ENCODE results near the gene BRINP1. TPM values are rescaled to one million over a fixed set of nuclear protein-coding genes. Genes with fewer than 3 reads are reported as not detected.

The BRINP1 gene
- total RNA-seq, 1 experiment from 2014 or later: not detected

DNA sequence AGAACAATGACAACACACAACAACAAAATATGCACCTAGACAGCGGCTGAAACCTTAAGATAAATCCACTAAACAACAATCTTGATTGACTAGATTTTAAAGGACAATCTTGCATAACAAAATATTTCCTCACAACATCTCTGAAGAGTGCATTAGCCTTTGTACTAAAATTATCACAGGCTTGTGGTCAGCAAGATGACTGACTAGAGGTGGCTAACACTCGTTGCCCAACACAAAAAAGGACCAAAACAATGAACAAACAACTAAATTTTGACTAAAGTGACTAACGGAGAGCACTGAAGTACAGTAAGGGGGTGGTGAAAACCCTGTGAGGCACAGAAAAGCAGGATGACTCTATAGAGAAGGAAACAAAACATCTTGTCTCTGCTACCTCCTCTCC is 183.9 kb downstream of the BRINP1 start:
- TF ChIP-seq POLR2AphosphoS5 (IDR thresholded peaks at IDR 0.05; ENCODE audit: low read depth, low read length) (no peak), SIN3A (IDR thresholded peaks at IDR 0.05; ENCODE audit: borderline replicate concordance, insufficient read depth, low read depth, low read length) (no peak), TCF7L2 (IDR thresholded peaks at IDR 0.05; ENCODE audit: low read depth, low read length) (no peak)
- TF ChIP-seq, protein P1, sequence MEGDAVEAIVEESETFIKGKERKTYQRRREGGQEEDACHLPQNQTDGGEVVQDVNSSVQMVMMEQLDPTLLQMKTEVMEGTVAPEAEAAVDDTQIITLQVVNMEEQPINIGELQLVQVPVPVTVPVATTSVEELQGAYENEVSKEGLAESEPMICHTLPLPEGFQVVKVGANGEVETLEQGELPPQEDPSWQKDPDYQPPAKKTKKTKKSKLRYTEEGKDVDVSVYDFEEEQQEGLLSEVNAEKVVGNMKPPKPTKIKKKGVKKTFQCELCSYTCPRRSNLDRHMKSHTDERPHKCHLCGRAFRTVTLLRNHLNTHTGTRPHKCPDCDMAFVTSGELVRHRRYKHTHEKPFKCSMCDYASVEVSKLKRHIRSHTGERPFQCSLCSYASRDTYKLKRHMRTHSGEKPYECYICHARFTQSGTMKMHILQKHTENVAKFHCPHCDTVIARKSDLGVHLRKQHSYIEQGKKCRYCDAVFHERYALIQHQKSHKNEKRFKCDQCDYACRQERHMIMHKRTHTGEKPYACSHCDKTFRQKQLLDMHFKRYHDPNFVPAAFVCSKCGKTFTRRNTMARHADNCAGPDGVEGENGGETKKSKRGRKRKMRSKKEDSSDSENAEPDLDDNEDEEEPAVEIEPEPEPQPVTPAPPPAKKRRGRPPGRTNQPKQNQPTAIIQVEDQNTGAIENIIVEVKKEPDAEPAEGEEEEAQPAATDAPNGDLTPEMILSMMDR (IDR thresholded peaks at IDR 0.05): no peak
- TF ChIP-seq, protein P2, sequence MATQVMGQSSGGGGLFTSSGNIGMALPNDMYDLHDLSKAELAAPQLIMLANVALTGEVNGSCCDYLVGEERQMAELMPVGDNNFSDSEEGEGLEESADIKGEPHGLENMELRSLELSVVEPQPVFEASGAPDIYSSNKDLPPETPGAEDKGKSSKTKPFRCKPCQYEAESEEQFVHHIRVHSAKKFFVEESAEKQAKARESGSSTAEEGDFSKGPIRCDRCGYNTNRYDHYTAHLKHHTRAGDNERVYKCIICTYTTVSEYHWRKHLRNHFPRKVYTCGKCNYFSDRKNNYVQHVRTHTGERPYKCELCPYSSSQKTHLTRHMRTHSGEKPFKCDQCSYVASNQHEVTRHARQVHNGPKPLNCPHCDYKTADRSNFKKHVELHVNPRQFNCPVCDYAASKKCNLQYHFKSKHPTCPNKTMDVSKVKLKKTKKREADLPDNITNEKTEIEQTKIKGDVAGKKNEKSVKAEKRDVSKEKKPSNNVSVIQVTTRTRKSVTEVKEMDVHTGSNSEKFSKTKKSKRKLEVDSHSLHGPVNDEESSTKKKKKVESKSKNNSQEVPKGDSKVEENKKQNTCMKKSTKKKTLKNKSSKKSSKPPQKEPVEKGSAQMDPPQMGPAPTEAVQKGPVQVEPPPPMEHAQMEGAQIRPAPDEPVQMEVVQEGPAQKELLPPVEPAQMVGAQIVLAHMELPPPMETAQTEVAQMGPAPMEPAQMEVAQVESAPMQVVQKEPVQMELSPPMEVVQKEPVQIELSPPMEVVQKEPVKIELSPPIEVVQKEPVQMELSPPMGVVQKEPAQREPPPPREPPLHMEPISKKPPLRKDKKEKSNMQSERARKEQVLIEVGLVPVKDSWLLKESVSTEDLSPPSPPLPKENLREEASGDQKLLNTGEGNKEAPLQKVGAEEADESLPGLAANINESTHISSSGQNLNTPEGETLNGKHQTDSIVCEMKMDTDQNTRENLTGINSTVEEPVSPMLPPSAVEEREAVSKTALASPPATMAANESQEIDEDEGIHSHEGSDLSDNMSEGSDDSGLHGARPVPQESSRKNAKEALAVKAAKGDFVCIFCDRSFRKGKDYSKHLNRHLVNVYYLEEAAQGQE (IDR thresholded peaks at IDR 0.05; ENCODE audit: insufficient read depth in 1 of 2, low read depth in 2 of 2, low read length in 1 of 2): no peak
- H3K27me3 ChIP-seq (ENCODE audit: control insufficient read depth, insufficient read depth, low read length): no peaks in the 10 kb centered on the region
- intact Hi-C loops (cut with micrococcal nuclease; ENCODE audit: unreplicated experiment): no loop called here
- H3K36me3 ChIP-seq (ENCODE audit: control insufficient read depth, insufficient read depth, low read length): no peaks in the 10 kb centered on the region
- ATAC-seq: no peak
- BruUV-seq (replicated peaks): no TSS peak
- H3K4me1 ChIP-seq (ENCODE audit: control insufficient read depth, insufficient read depth, low read length): no peaks in the 10 kb centered on the region
- no peak overlapping the region for H3K4me3 ChIP-seq (ENCODE audit: low read depth in 2 of 2, low read length in 2 of 2)
- H3K9me3 ChIP-seq (ENCODE audit: control insufficient read depth, insufficient read depth, low read depth, low read length): no peaks in the 10 kb centered on the region
- ChIA-PET POLR2A (no interaction called here), CTCF (no interaction called here)
- no peak overlapping the region for H3K27ac ChIP-seq (ENCODE audit: low read length)
- in situ Hi-C loops (cut with HindIII; ENCODE audit: low pct_unique_long_range_greater_than_20kb, low sequenced_read_pairs): no loop called here
- DNase-seq (ENCODE audit: low read depth, low spot score): no peak

DNA sequence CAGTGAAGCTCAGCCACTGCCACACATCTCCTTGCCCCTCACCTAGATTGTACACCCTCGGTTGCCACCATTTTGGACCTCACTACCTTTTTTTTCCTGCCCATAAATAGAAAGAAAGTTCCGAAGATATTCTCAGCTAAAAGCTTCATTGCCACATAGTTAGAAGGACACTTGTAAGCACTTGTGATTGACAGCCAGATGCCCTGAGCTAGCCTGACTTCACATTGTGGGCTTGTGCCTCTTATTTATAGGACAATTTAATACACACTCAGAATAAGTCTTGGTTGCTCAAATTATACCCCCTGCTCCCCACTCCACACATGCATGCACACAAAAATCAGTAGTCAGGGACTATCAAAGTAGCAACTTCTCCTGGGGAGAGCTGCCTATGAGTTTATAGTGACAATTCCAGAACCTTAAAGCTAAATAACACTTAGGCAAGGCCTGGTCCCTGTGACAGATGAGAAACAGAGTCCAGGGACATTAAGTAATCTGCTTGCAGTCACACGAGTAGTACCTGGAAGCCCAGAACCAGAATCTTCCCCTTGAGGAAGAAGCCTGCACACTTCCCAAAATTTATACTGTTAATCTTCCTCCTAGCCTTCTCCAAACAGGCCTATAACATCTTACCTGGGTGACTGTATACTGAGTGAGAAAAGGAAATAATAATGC is 184.8 kb downstream of the BRINP1 start:
- Histone ChIP-seq H3K27ac (ENCODE audit: low read length) (no peak overlapping the region), H3K36me3 (ENCODE audit: control insufficient read depth, insufficient read depth, low read length) (no peaks in the 10 kb centered on the region), H3K27me3 (ENCODE audit: control insufficient read depth, insufficient read depth, low read length) (no peaks in the 10 kb centered on the region), H3K4me3 (ENCODE audit: low read depth in 2 of 2, low read length in 2 of 2) (no peak overlapping the region), H3K4me1 (ENCODE audit: control insufficient read depth, insufficient read depth, low read length) (no peaks in the 10 kb centered on the region), H3K9me3 (ENCODE audit: control insufficient read depth, insufficient read depth, low read depth, low read length) (no peaks in the 10 kb centered on the region)
- no peak for TF ChIP-seq POLR2AphosphoS5 (IDR thresholded peaks at IDR 0.05; ENCODE audit: low read depth, low read length)
- TF ChIP-seq, protein P2 (IDR thresholded peaks at IDR 0.05; ENCODE audit: insufficient read depth in 1 of 2, low read depth in 2 of 2, low read length in 1 of 2): no peak
- TF ChIP-seq, protein P1 (IDR thresholded peaks at IDR 0.05): no peak
- no peak for TF ChIP-seq TCF7L2 (IDR thresholded peaks at IDR 0.05; ENCODE audit: low read depth, low read length)
- no peak for TF ChIP-seq SIN3A (IDR thresholded peaks at IDR 0.05; ENCODE audit: borderline replicate concordance, insufficient read depth, low read depth, low read length)
- BruUV-seq (replicated peaks): no TSS peak
- intact Hi-C loops (cut with micrococcal nuclease; ENCODE audit: unreplicated experiment) (no loop called here), in situ Hi-C loops (cut with HindIII; ENCODE audit: low pct_unique_long_range_greater_than_20kb, low sequenced_read_pairs) (no loop called here)
- no peak for ATAC-seq
- CTCF ChIA-PET: no interaction called here
- POLR2A ChIA-PET: no interaction called here
- no peak for DNase-seq (ENCODE audit: low read depth, low spot score)

Data from Panc1 (cell line).